SK-N-SH (cell line): ENCODE results near the gene ITGAV. TPM values are rescaled to one million over a fixed set of nuclear protein-coding genes. Genes with fewer than 3 reads are reported as not detected.

Source experiments
- CTCF ChIA-PET: fragments of 300-600, 350-600 bp; formaldehyde crosslinking; extraction: SDS; loops from one replicate; lab custom pipeline; 2021; lab: Yijun Ruan, JAX
- POLR2A ChIA-PET: fragments of 350-600 bp; sonication (Branson Sonifier 250); formaldehyde crosslinking; extraction: SDS; loops from one replicate; lab custom pipeline; 2020; ENCODE audit warnings: antibody characterized with exemption, inconsistent platforms; lab: Yijun Ruan, JAX
- DNase-seq: peaks from one replicate; pipeline ENCODE4 v3.0.0; 2012
- H2AFZ ChIP-seq: fragments of 200-600 bp; sonication (generic); 2 replicates; pipeline ENCODE4 v1.8.1; 2016; ENCODE audit warnings: antibody characterized with exemption, mild to moderate bottlenecking, low read depth
- H3F3A ChIP-seq: fragments of 200-600 bp; sonication (generic); replicated peaks from 2 replicates; pipeline ENCODE3; 2016; ENCODE audit warnings: antibody characterized with exemption, mild to moderate bottlenecking; ENCODE audit not compliant: insufficient read depth
- H3K27ac ChIP-seq, 2 experiments: fragments of 200-500 bp in 1 of 2; fragments of 200-600 bp in 1 of 2; sonication (Bioruptor generic) in 1 of 2; sonication (generic), shearing (Covaris generic) in 1 of 2; 2 replicates each; pipeline versions ENCODE4 v1.5.1 to v1.6.1; 2014 to 2016; ENCODE audit warnings: low read depth in 2 of 2, inconsistent platforms in 1 of 2, low read length in 1 of 2, mild to moderate bottlenecking in 1 of 2, mixed read lengths in 1 of 2
- H3K27me3 ChIP-seq: fragments of 200-600 bp; sonication (generic), shearing (Covaris generic); 2 replicates; pipeline ENCODE4 v1.6.1; 2016; ENCODE audit warnings: mixed run types; ENCODE audit not compliant: insufficient read depth
- H3K36me3 ChIP-seq, 2 experiments: fragments of 200-500 bp in 1 of 2; fragments of 200-600 bp in 1 of 2; sonication (Bioruptor generic) in 1 of 2; sonication (generic) in 1 of 2; replicated peaks in 1 of 2; 2 replicates each; pipeline versions ENCODE3 to v1.5.1; 2014 to 2016; ENCODE audit warnings: low read length in 1 of 2, mild to moderate bottlenecking in 1 of 2; ENCODE audit not compliant: insufficient read depth in 2 of 2, control insufficient read depth in 1 of 2
- H3K4me1 ChIP-seq, 2 experiments: fragments of 200-500 bp in 1 of 2; fragments of 200-600 bp in 1 of 2; sonication (Bioruptor generic) in 1 of 2; sonication (generic), shearing (Covaris generic) in 1 of 2; 2 replicates each; pipeline versions ENCODE4 v1.5.1 to v1.6.1; 2014 to 2016; ENCODE audit warnings: low read depth in 1 of 2, low read length in 1 of 2, mixed run types in 1 of 2; ENCODE audit not compliant: insufficient read depth in 2 of 2, control insufficient read depth in 1 of 2
- H3K4me2 ChIP-seq: fragments of 200-600 bp; sonication (generic), shearing (Covaris generic); 2 replicates; pipeline ENCODE4 v1.6.1; 2017; ENCODE audit warnings: mixed run types
- H3K4me3 ChIP-seq, 2 experiments: fragments of 200-500 bp in 1 of 2; fragments of 200-600 bp in 1 of 2; sonication (Bioruptor generic) in 1 of 2; sonication (generic), shearing (Covaris generic) in 1 of 2; 2 replicates each; pipeline versions ENCODE4 v1.5.1 to v1.8.1; 2014 to 2016; ENCODE audit warnings: low read depth in 2 of 2, inconsistent platforms in 1 of 2, low read length in 1 of 2, mild to moderate bottlenecking in 1 of 2, mixed read lengths in 1 of 2, moderate library complexity in 1 of 2
- H3K79me2 ChIP-seq: fragments of 200-600 bp; sonication (generic); 2 replicates; pipeline ENCODE4 v1.8.1; 2017; ENCODE audit warnings: mild to moderate bottlenecking; ENCODE audit not compliant: insufficient read depth
- H3K9ac ChIP-seq: fragments of 200-600 bp; sonication (generic); 2 replicates; pipeline ENCODE4 v1.6.1; 2017; ENCODE audit warnings: mixed run types
- H3K9me2 ChIP-seq: fragments of 200-600 bp; sonication (generic); 2 replicates; pipeline ENCODE4 v1.6.1; 2017; ENCODE audit warnings: mixed run types
- H3K9me3 ChIP-seq: fragments of 200-600 bp; sonication (generic); 2 replicates; pipeline ENCODE4 v1.6.1; 2017; ENCODE audit warnings: mixed run types, mild to moderate bottlenecking, moderate library complexity
- H4K20me1 ChIP-seq: fragments of 200-600 bp; sonication (generic); 2 replicates; pipeline ENCODE4 v1.6.1; 2017; ENCODE audit warnings: mild to moderate bottlenecking, mixed run types; ENCODE audit not compliant: insufficient read depth
- CHD2 ChIP-seq: fragments of 150-350 bp; IDR thresholded peaks from 2 replicates; pipeline ENCODE4 v1.6.1; 2018; ENCODE audit warnings: low read length; ENCODE audit not compliant: partially characterized antibody
- CTCF ChIP-seq: fragments of 200-600 bp; sonication (generic); IDR thresholded peaks from 2 replicates; pipeline ENCODE4 v1.6.1; 2017; ENCODE audit warnings: antibody characterized with exemption, mild to moderate bottlenecking, moderate library complexity
- EP300 ChIP-seq, 2 experiments: IDR thresholded peaks; 2 replicates each; pipeline versions ENCODE4 v1.4.0 to v1.6.1; 2012; ENCODE audit warnings: borderline replicate concordance in 1 of 2, low read depth in 1 of 2, low read length in 1 of 2
- EZH2phosphoT487 ChIP-seq: fragments of 200-600 bp; sonication (generic); IDR thresholded peaks from 2 replicates; pipeline ENCODE4 v1.6.1; 2017; ENCODE audit warnings: low read depth, mixed run types, mild to moderate bottlenecking, antibody characterized with exemption, moderate library complexity, borderline replicate concordance
- JUND ChIP-seq: IDR thresholded peaks from 2 replicates; pipeline ENCODE4 v1.4.0; 2012
- MEF2A ChIP-seq: IDR thresholded peaks from 2 replicates; pipeline ENCODE4 v1.4.0; 2012; ENCODE audit warnings: low read depth, borderline replicate concordance
- NRF1 ChIP-seq: IDR thresholded peaks from 2 replicates; pipeline ENCODE4 v1.6.1; 2012; ENCODE audit warnings: low read depth, mild to moderate bottlenecking, low read length
- REST ChIP-seq: IDR thresholded peaks from 2 replicates; pipeline ENCODE4 v1.6.1; 2012; ENCODE audit warnings: mild to moderate bottlenecking, low read depth, low read length, moderate library complexity
- RFX5 ChIP-seq: IDR thresholded peaks from 2 replicates; pipeline ENCODE4 v1.6.1; 2012; ENCODE audit warnings: mild to moderate bottlenecking, improper control_type of control experiment, low read length
- SMC3 ChIP-seq: IDR thresholded peaks from 2 replicates; pipeline ENCODE4 v1.6.1; 2012; ENCODE audit warnings: low read depth, low read length, improper control_type of control experiment
- USF1 ChIP-seq: IDR thresholded peaks from 2 replicates; pipeline ENCODE4 v1.4.0; 2012; ENCODE audit warnings: low read depth, borderline replicate concordance
- USF2 ChIP-seq: fragments of 150-350 bp; IDR thresholded peaks from 2 replicates; pipeline ENCODE4 v1.6.1; 2017; ENCODE audit warnings: antibody characterized with exemption, low read length, low read depth, borderline replicate concordance
- whole genome bisulfite sequencing: methylation state at CpG from one replicate; pipeline ENCODE4 v1.1.6; 2017; ENCODE audit warnings: low lambda C conversion rate; 5-methylcytosine and 5-hydroxymethylcytosine counted together
- polyA plus RNA-seq, 3 experiments: library from polyadenylated mRNA; depleted of rRNA; stranded (reverse); fragments of >200 nt; gene quantifications; 2 replicates each; pipeline ENCODE4 v1.2.3, GENCODE V29; 2012

The ITGAV gene
- polyA plus RNA-seq, 1 of the 3 experiments (the other 2 are of a cell fraction), result 24.3 TPM

GRCh38 chr2:186629250-186629996 lies 39.6 kb downstream of the ITGAV start:
- ChIA-PET POLR2A (no interaction called here), CTCF (interaction anchor here (0.9 to 1.9 kb wide), 3 partner anchors 12 to 125 kb away, joined by 3 to 9 read pairs (median 3); no protein-coding TSS in a partner anchor)
- Histone ChIP-seq H3F3A (peaks cover 8% of the 10 kb centered on the region), H3K4me2 (no peak overlapping the region), H3K4me3 (no peak overlapping the region), H3K27me3 (no peaks in the 10 kb centered on the region), H3K9ac (no peak overlapping the region), H3K79me2 (peaks cover 49% of the 10 kb centered on the region; the same call in 1 of the 2 replicates), H2AFZ (no peak overlapping the region)
- no peak for DNase-seq
- WGBS, result 80% methylated on average over 1 of the region's 1 CpG
- no peak for TF ChIP-seq USF2
- no peak for TF ChIP-seq USF1
- no peak for TF ChIP-seq CTCF
- no peak for TF ChIP-seq EP300 (IDR thresholded peaks at IDR 0.05; ENCODE audit: borderline replicate concordance in 1 of 2, low read depth in 1 of 2, low read length in 1 of 2)
- TF ChIP-seq, all 33 proteins: peak for 0
- no peaks in the 10 kb centered on the region for H4K20me1 ChIP-seq
- peak overlapping the region in 1 of 2 experiments; percentile 21; a peak in 2 of 4 replicates for H3K27ac ChIP-seq
- no peaks in the 10 kb centered on the region for H3K9me2 ChIP-seq
- peaks cover 16 to 49% of the 10 kb centered on the region in 2 experiments for H3K36me3 ChIP-seq
- peaks cover 0 to 3% of the 10 kb centered on the region in 2 experiments; a peak in 1 of 4 replicates for H3K4me1 ChIP-seq
- H3K9me3 ChIP-seq, result no peaks in the 10 kb centered on the region

- ChIA-PET CTCF (interaction anchor here (1.8 kb wide), 1 partner anchor 9 kb away, joined by 5 read pairs; no protein-coding TSS in a partner anchor), POLR2A (no interaction called here)
- Histone ChIP-seq H2AFZ (no peak overlapping the region), H3K36me3 (peaks cover 14 to 41% of the 10 kb centered on the region in 2 experiments), H3K4me3 (no peak overlapping the region), H3K27ac (no peak overlapping the region), H3F3A (peaks cover 8% of the 10 kb centered on the region), H3K79me2 (peaks cover 44% of the 10 kb centered on the region; the same call in 1 of the 2 replicates), H3K4me1 (peaks cover 0 to 3% of the 10 kb centered on the region in 2 experiments; a peak in 1 of 4 replicates), H3K4me2 (no peak overlapping the region), H3K9ac (no peak overlapping the region), H3K27me3 (no peaks in the 10 kb centered on the region), H3K9me3 (no peaks in the 10 kb centered on the region), H4K20me1 (no peaks in the 10 kb centered on the region), H3K9me2 (no peaks in the 10 kb centered on the region; the same call in 1 of the 2 replicates)
- 97% methylated on average over 2 of the region's 2 CpGs for WGBS
- no peak for DNase-seq
- TF ChIP-seq USF1 (no peak), REST (no peak), RFX5 (no peak), NRF1 (no peak), JUND (no peak), EP300 (IDR thresholded peaks at IDR 0.05; ENCODE audit: borderline replicate concordance in 1 of 2, low read depth in 1 of 2, low read length in 1 of 2) (no peak), CTCF (no peak), EZH2phosphoT487 (no peak), SMC3 (no peak), CHD2 (no peak), MEF2A (no peak)
Observed at GRCh38 chr2:186632417-186632816, 42.6 kb downstream of the ITGAV start.
